Naive thymus-derived CD8-positive, alpha-beta T cell (primary cell): ENCODE data around the gene GNAI2. TPM values are rescaled to one million over a fixed set of nuclear protein-coding genes. Genes with fewer than 3 reads are reported as not detected.
A peak's percentile ranks its signal among the peaks of the same experiment; 100 is the strongest.

Source experiments
- ATAC-seq, 2 donors: fragments of 150-1000 bp; cut with Tn5 transposase in 1 of 2; sonication (Bioruptor Pico), chemical (Tn5 transposase) in 1 of 2; 1 replicate in 1 of 2; 2 replicates in 1 of 2; pipeline ENCODE4 v1.10.0; 2021; ENCODE audit warnings: mild to moderate bottlenecking in 2 of 2, moderate library complexity in 2 of 2
- POLR2A ChIA-PET: fragments of 350-600 bp; sonication (Branson Sonifier 250); formaldehyde crosslinking; loops from one replicate; lab custom pipeline; 2021; ENCODE audit warnings: antibody characterized with exemption; lab: Charles Lee
- DNase-seq, 10 donors: peaks; one replicate each; pipeline versions ENCODE4 v3.0.0 to v3.0.0-alpha.2; 2020 to 2022
- H3K27ac Mint-ChIP-seq, 10 donors: one replicate each; pipeline ENCODE4 v1.8.0; 2020 to 2022; ENCODE audit warnings: mild to moderate bottlenecking in 10 of 10, mixed read lengths in 10 of 10, moderate library complexity in 4 of 10, inconsistent platforms in 1 of 10
- H3K27me3 Mint-ChIP-seq, 5 donors: one replicate each; pipeline ENCODE4 v1.8.0; 2021 to 2022; ENCODE audit warnings: mixed read lengths in 5 of 5
- H3K36me3 Mint-ChIP-seq, 3 donors: one replicate each; pipeline ENCODE4 v1.8.0; 2020 to 2022; ENCODE audit warnings: mixed read lengths in 3 of 3, mild to moderate bottlenecking in 2 of 3, inconsistent platforms in 1 of 3
- H3K4me1 Mint-ChIP-seq, 4 donors: one replicate each; pipeline ENCODE4 v1.8.0; 2021 to 2022; ENCODE audit warnings: mixed read lengths in 4 of 4
- H3K4me3 Mint-ChIP-seq, 10 donors: one replicate each; pipeline ENCODE4 v1.8.0; 2020 to 2022; ENCODE audit warnings: mild to moderate bottlenecking in 10 of 10, mixed read lengths in 10 of 10, moderate library complexity in 6 of 10, inconsistent platforms in 1 of 10
- H3K9me3 Mint-ChIP-seq, 9 donors: one replicate each; pipeline ENCODE4 v1.8.0; 2020 to 2022; ENCODE audit warnings: mixed read lengths in 9 of 9, mild to moderate bottlenecking in 3 of 9, inconsistent platforms in 1 of 9, moderate library complexity in 1 of 9
- polyA plus RNA-seq, 3 donors: library from polyadenylated mRNA; unstranded; fragments of 300-500 nt; fragmentation: Illumina TruSeq; gene quantifications; one replicate each; pipeline ENCODE4 v1.2.3, GENCODE V29; 2021
- total RNA-seq, 8 experiments: library from RNA in 2 of 8; stranded (reverse) in 2 of 8; gene quantifications; one replicate each; pipeline ENCODE4 v1.2.3 and lab custom pipeline; 2021 to 2026

GNAI2 gene
- total RNA-seq, result 100 to 1,000 TPM; 253 to 258 TPM
- 100 to 1,000 TPM; 405 to 534 (median 417) TPM for polyA plus RNA-seq
- 151 to 298 (median 232) reads per million in 6 experiments for total RNA-seq (lab: John Stamatoyannopoulos, UW)

DNA sequence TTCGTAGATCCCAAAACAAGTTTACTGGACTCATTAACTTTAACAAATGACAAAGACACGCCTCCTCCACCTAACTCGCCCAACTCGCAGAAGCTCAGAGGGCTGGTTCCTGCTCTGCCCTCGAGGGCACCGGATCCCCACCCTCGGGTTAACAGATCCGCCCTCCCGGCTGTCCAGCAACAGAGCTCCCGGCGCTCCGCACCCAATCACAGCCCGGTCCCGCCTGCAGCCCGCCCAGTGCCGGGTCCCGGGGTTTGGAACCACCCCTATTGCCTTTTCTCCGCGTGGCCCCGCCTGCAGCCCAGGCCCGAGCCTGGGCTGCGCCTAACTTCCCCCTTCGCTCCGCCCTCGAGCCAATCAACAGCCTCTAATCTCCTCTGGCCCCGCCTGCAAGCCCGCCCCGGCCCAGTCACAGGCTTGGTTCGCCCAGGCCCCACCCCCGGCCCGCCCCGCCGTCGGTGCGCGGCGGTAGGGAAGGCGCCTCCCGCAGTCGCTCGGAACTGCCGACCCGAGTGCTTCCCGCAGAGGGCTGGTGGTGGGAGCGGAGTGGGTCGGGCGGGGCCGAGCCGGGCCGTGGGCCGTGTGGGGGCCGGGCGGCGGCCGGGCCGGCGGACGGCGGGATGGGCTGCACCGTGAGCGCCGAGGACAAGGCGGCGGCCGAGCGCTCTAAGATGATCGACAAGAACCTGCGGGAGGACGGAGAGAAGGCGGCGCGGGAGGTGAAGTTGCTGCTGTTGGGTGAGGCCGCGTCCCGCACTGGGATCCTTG is at the start of gene GNAI2:
TSS of gene GNAI2 (plus strand) at position 489 of the 768 bp plus-strand sequence. CDS start at position 621, 132 bp downstream.
- peak; percentile 93 to 100 (median 99) for DNase-seq
- Mint-ChIP-seq H3K4me3 (peak within 1 kb of the TSS; percentile 94 to 99 (median 98)), H3K27me3 (no peaks in the 10 kb centered on the region), H3K27ac (peak within 1 kb of the TSS; percentile 93 to 98 (median 96)), H3K36me3 (peaks cover 0 to 6% (median 2%) of the 10 kb centered on the region in 3 donors), H3K9me3 (no peaks in the 10 kb centered on the region), H3K4me1 (peaks cover 21 to 56% (median 45%) of the 10 kb centered on the region in 4 donors)
- peak; percentile 88 to 91 for ATAC-seq
- POLR2A ChIA-PET, result interaction anchor here (0.7 to 5.6 kb wide), 15 partner anchors 8 to 333 kb away, joined by 3 to 82 read pairs (median 6); partner anchors contain the start of genes HEMK1 and IFRD2

- Mint-ChIP-seq H3K27me3 (peaks cover 2 to 10% (median 3%) of the 10 kb centered on the region in 5 donors), H3K36me3 (no peaks in the 10 kb centered on the region), H3K4me3 (no peak overlapping the region), H3K9me3 (no peaks in the 10 kb centered on the region), H3K4me1 (peaks cover 0 to 2% (median 2%) of the 10 kb centered on the region in 4 donors), H3K27ac (no peak overlapping the region)
- DNase-seq (no peak), ATAC-seq (no peak)
- POLR2A ChIA-PET, result no interaction called here
These were observed 48.3 kb upstream of the GNAI2 start for GRCh38 chr3:50187750-50188149.

DNA sequence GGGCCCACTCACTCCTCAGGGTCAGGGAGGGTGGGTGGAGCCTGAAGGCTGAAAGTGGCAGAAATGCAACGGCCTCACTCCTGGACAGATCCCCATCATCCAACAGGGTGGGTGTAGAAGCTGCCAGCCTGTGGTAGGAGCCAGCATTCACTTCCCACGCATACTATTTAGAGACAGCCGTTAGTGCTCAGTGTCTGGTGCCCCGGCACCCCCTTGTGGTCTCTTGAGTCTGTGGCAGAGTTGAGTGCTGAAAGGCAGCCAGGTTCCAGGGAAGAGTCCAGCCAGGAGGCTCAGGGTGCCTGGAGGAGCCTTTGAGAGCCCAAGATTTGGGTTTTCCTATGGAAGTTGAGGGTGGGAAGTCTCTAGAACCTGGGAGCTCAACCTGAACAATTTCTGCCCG is 46.7 kb upstream of the GNAI2 start:
- POLR2A ChIA-PET, result no interaction called here
- no peaks in the 10 kb centered on the region for H3K9me3 Mint-ChIP-seq
- peaks cover 4 to 8% (median 5%) of the 10 kb centered on the region in 4 donors for H3K4me1 Mint-ChIP-seq

DNA sequence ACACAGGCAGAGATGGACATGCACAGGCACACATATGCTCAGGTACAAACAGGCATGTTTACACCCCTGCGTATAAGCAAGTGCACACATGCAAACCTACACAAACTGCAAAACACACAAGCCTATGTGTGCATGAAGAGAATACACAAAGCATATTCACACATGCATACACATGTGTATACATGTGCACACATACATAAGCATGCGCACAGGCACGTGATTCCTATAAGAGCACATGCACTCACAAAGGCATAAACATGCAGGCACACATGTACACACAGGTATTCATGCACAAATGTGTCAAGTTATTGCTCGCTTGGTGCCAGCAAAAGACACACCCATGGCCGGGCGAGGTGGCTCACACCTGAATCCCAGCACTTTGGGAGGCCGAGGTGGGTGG is 46.0 kb upstream of the GNAI2 start:
- Mint-ChIP-seq H3K36me3 (no peaks in the 10 kb centered on the region), H3K9me3 (no peaks in the 10 kb centered on the region), H3K4me1 (peaks cover 4 to 14% (median 11%) of the 10 kb centered on the region in 4 donors), H3K27me3 (peaks cover 0 to 17% (median 4%) of the 10 kb centered on the region in 5 donors), H3K4me3 (no peak overlapping the region), H3K27ac (no peak overlapping the region)
- DNase-seq (no peak), ATAC-seq (no peak)
- POLR2A ChIA-PET, result no interaction called here

More for the DNA sequence above, 46.7 kb upstream of the GNAI2 start:
- DNase-seq, result peak in 3 of 10 donors; percentile 17 to 23 (median 19)
- H3K4me3 Mint-ChIP-seq, result no peak overlapping the region
- ATAC-seq, result no peak
- no peaks in the 10 kb centered on the region for H3K36me3 Mint-ChIP-seq
- peaks cover 0 to 13% (median 3%) of the 10 kb centered on the region in 5 donors for H3K27me3 Mint-ChIP-seq
- no peak overlapping the region for H3K27ac Mint-ChIP-seq

DNA sequence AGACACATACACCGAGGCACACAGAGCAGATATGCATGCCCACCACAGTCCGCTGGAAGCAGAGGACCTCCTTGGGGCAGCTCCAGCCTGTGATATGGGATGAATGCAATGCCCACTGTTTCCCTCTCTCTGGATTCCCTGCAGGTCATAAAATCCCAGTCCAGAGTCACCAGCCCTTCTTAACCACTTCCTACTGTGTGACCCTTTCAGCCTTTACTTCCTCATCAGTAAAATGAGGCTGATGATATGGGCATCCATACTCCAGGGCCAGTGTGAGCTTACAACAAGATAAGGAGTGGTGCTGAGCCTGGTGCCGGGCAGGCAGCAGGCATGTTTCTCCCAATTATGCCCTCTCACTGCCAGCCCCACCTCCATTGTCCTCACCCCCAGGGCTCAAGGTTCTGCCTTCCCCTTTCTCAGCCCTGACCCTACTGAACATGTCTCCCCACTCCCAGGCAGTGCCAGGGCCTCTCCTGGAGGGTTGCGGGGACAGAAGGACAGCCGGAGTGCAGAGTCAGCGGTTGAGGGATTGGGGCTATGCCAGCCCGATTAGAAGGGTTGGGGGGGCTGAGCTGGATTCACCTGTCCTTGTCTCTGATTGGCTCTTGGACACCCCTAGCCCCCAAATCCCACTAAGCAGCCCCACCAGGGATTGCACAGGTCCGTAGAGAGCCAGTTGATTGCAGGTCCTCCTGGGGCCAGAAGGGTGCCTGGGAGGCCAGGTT is 44.9 kb upstream of the GNAI2 start, which contains the start of gene GNAT1:
TSS of gene GNAT1 (plus strand) at position 675 of the 725 bp plus-strand sequence. CDS start 116 bp downstream, outside the sequence.
- peaks cover 4 to 15% (median 11%) of the 10 kb centered on the region in 4 donors for H3K4me1 Mint-ChIP-seq
- H3K27ac Mint-ChIP-seq, result peak within 1 kb of the TSS in 1 of 10 donors; percentile 13
- no peak for DNase-seq
- H3K4me3 Mint-ChIP-seq, result no peak within 1 kb of the TSS
- peaks cover 0 to 17% (median 4%) of the 10 kb centered on the region in 5 donors for H3K27me3 Mint-ChIP-seq
- H3K36me3 Mint-ChIP-seq, result no peaks in the 10 kb centered on the region
- H3K9me3 Mint-ChIP-seq, result no peaks in the 10 kb centered on the region
- ATAC-seq, result no peak
- POLR2A ChIA-PET, result interaction anchor here (5.5 kb wide), 1 partner anchor 36 kb away, joined by 48 read pairs; no protein-coding TSS in a partner anchor

- DNase-seq (no peak), ATAC-seq (no peak)
- POLR2A ChIA-PET, result interaction anchor here (0.6 to 5.5 kb wide), 3 partner anchors 35 to 472 kb away, joined by 4 to 48 read pairs (median 12); no protein-coding TSS in a partner anchor
- Mint-ChIP-seq H3K27ac (no peak overlapping the region), H3K4me1 (peaks cover 4 to 15% (median 11%) of the 10 kb centered on the region in 4 donors), H3K36me3 (no peaks in the 10 kb centered on the region), H3K4me3 (no peak overlapping the region), H3K27me3 (peaks cover 0 to 17% (median 5%) of the 10 kb centered on the region in 5 donors), H3K9me3 (no peaks in the 10 kb centered on the region)
These were observed 43.9 kb upstream of the GNAI2 start for GRCh38 chr3:50192124-50192523.

GRCh38 chr3:50192689-50193141 is 43.3 kb upstream of the GNAI2 start:
- POLR2A ChIA-PET, result interaction anchor here (0.6 to 5.5 kb wide), 3 partner anchors 34 to 472 kb away, joined by 4 to 48 read pairs (median 12); no protein-coding TSS in a partner anchor
- Mint-ChIP-seq H3K4me3 (peak overlapping the region in 9 of 10 donors; percentile 19 to 72 (median 54)), H3K4me1 (peaks cover 4 to 15% (median 11%) of the 10 kb centered on the region in 4 donors), H3K36me3 (no peaks in the 10 kb centered on the region), H3K27ac (peak overlapping the region in 6 of 10 donors; percentile 13 to 84 (median 74)), H3K9me3 (no peaks in the 10 kb centered on the region), H3K27me3 (peaks cover 0 to 17% (median 5%) of the 10 kb centered on the region in 5 donors)
- ATAC-seq (peak; percentile 26 to 47), DNase-seq (peak; percentile 71 to 91 (median 84))

- Mint-ChIP-seq H3K4me3 (peak overlapping the region in 1 of 10 donors; percentile 19), H3K27ac (no peak overlapping the region), H3K9me3 (no peaks in the 10 kb centered on the region), H3K36me3 (no peaks in the 10 kb centered on the region), H3K4me1 (peaks cover 4 to 15% (median 11%) of the 10 kb centered on the region in 4 donors), H3K27me3 (peaks cover 0 to 17% (median 5%) of the 10 kb centered on the region in 5 donors)
- no peak for DNase-seq
- ATAC-seq, result no peak
- POLR2A ChIA-PET, result interaction anchor here (0.5 to 5.5 kb wide), 5 partner anchors 11 to 79 kb away, joined by 3 to 48 read pairs (median 7); partner anchors contain the start of gene SLC38A3
These were observed 42.7 kb upstream of the GNAI2 start for GRCh38 chr3:50193286-50193685.

GRCh38 chr3:50193746-50194127 is 42.3 kb upstream of the GNAI2 start:
- no peak for ATAC-seq
- Mint-ChIP-seq H3K36me3 (no peaks in the 10 kb centered on the region), H3K9me3 (no peaks in the 10 kb centered on the region), H3K27ac (peak overlapping the region in 3 of 10 donors; percentile 48 to 83 (median 69)), H3K4me1 (peaks cover 4 to 15% (median 11%) of the 10 kb centered on the region in 4 donors), H3K4me3 (peak overlapping the region in 7 of 10 donors; percentile 15 to 74 (median 44)), H3K27me3 (peaks cover 0 to 17% (median 5%) of the 10 kb centered on the region in 5 donors)
- peak in 1 of 10 donors; percentile 60 for DNase-seq
- POLR2A ChIA-PET, result interaction anchor here (0.5 to 5.5 kb wide), 8 partner anchors 11 to 131 kb away, joined by 3 to 48 read pairs (median 6); partner anchors contain the start of gene SLC38A3

DNA sequence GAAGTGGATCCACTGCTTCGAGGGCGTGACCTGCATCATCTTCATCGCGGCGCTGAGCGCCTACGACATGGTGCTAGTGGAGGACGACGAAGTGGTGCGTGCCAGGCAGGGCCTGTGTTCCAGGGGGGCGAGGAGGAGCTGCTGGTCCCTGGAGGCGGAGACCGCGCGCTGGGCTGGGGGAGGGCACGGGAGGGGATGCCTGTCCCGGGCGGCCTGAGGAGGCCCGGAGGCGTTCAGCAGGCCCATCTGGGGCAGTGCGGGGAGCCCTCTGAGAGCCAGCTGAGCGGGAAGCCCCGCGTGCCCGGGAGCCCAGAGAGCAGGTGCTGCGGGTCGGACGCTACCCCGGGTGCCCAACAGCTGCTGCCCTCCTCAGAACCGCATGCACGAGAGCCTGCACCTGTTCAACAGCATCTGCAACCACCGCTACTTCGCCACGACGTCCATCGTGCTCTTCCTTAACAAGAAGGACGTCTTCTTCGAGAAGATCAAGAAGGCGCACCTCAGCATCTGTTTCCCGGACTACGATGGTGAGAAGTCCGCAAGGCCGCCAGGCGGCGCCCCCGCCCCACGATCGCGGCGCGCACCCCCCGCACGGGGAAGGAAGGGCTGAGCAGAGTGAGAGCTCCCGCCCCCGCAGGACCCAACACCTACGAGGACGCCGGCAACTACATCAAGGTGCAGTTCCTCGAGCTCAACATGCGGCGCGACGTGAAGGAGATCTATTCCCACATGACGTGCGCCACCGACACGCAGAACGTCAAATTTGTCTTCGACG is 41.7 kb upstream of the GNAI2 start:
- Mint-ChIP-seq H3K36me3 (no peaks in the 10 kb centered on the region), H3K27ac (peak overlapping the region in 8 of 10 donors; percentile 60 to 93 (median 83)), H3K4me3 (peak overlapping the region; percentile 44 to 84 (median 68)), H3K4me1 (peaks cover 4 to 15% (median 11%) of the 10 kb centered on the region in 4 donors), H3K27me3 (peaks cover 0 to 21% (median 7%) of the 10 kb centered on the region in 5 donors), H3K9me3 (no peaks in the 10 kb centered on the region)
- DNase-seq, result peak; percentile 78 to 94 (median 90)
- POLR2A ChIA-PET, result interaction anchor here (1.0 to 5.5 kb wide), 9 partner anchors 10 to 130 kb away, joined by 3 to 48 read pairs (median 4); partner anchors contain the start of gene SLC38A3
- peak; percentile 88 to 90 for ATAC-seq
